Esophagus muscularis mucosa (tissue), 4 donors: Measurements from ENCODE around the gene TPGS1.

Experiments used
- CTCF ChIP-seq, 3 experiments: fragments of 200-600 bp in 2 of 3; fragments of 450-650 bp in 1 of 3; sonication (generic) in 2 of 3; IDR thresholded peaks; one replicate each; pipeline ENCODE4 v1.5.1; 2017 to 2019; ENCODE audit warnings: antibody characterized with exemption in 3 of 3, mild to moderate bottlenecking in 2 of 3, moderate library complexity in 1 of 3
- EP300 ChIP-seq: sonication (generic); formaldehyde crosslinking; IDR thresholded peaks from one replicate; pipeline ENCODE4 v1.6.1; 2017; ENCODE audit warnings: antibody characterized with exemption
- POLR2A ChIP-seq: fragments of 450-650 bp; IDR thresholded peaks from one replicate; pipeline ENCODE4 v1.6.1; 2017; ENCODE audit warnings: antibody characterized with exemption, moderate library complexity, mild to moderate bottlenecking, low read depth
- POLR2AphosphoS5 ChIP-seq, 2 donors: sonication (generic); formaldehyde crosslinking; IDR thresholded peaks; one replicate each; pipeline ENCODE4 v1.6.1; 2017; ENCODE audit warnings: antibody characterized with exemption in 2 of 2

GRCh38 chr19:498511-498891 lies 8.8 kb upstream of the TPGS1 start:
- TF ChIP-seq CTCF (IDR thresholded peaks at IDR 0.05) (no peak), POLR2A (no peak), EP300 (no peak), POLR2AphosphoS5 (IDR thresholded peaks at IDR 0.05) (no peak)
